RPMI8226 (cell line): ENCODE results near the gene ZNF445.
"Not testable (repeated sequence)": the region's sequence is repeated elsewhere in the genome, so short reads cannot be mapped to it uniquely, and the experiment has no call there.

Experiments used
- DNase-seq: peaks from one replicate; pipeline ENCODE4 v3.0.0-alpha.2; 2015

Gene ZNF445

DNA sequence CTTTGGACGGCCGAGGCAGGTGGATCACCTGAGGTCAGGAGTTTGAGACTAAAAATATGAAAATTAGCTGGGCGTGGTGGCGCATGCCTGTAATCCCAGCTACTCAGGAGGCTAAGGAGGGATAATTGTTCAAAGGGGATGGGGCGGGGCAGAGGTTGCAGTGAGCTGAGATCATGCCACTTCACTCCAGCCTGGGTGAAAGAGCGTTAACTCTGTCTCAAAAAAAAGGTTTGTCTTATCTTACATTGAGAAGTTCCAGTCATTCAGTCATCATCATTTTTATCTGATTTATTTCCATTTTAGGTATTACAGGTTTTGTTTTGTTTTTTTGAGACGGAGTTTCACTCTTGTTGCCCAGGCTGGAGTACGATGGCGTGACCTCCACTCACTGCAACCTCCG lies 2.6 kb downstream of the ZNF445 start:
- not testable (repeated sequence) for DNase-seq

GRCh38 chr3:44470430-44470829 lies 7.0 kb downstream of the ZNF445 start:
- DNase-seq, result no peak

- DNase-seq, result no peak
Observed at GRCh38 chr3:44469914-44470313, 7.6 kb downstream of the ZNF445 start.

GRCh38 chr3:44468572-44469520 lies 8.6 kb downstream of the ZNF445 start:
- no peak for DNase-seq

GRCh38 chr3:44468099-44468537 lies 9.4 kb downstream of the ZNF445 start:
- DNase-seq, result not testable (repeated sequence)

DNA sequence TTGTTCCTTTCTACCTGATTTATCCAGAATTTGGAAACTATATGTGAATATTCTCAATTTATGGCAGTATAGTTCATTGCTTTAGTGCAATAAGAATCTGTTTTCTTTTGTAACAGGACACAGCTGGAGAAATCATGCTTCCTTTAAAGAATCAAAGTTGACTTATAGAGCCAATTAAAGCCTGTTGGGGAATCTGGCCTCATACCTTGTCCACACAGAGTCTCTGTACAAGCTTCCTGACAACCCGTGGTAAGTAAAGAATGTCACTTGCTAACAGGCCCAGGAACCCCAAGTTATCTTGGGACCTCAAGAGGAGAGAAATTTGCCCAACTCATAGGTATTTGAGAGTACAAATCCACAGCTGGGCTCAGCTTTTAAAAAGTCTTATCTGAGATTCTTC lies 10.2 kb downstream of the ZNF445 start:
- DNase-seq, result no peak

DNA sequence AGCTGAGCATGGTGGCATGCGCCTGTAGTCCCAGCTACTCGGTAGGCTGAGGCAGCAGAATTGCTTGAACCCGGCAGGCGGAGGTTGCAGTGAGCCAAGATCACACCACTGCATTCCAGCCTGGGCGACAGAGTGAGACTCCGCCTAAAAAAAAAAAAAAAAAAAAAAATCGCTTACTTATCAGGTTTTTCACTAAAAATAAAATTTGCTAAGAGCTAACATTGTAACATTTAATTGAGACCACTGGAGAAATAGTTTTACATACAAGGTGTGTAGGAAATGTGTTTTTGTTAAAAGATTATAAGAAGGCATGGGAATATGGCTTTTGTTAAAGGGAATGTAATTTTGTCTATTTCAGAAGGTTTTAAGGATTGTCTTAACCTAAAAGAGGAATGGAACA lies 12.6 kb downstream of the ZNF445 start:
- DNase-seq, result not testable (repeated sequence)

DNA sequence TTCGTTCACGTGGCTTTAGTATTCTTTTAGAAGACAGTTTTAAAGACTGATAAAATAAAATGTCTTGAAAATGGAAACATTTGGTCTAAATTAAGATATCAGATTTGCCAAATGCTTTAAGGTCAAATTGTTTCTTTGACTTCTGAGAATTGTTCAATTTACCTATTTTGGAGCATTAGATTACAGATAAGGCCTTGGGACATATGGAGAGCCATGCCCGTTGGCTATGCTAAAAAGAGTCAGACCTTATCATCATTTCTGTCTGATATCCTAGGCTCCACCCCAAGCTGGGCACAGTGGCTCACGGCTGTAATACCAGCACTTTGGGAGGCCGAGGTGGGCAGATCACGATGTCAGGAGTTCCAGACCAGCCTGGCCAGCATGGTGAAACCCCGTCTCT lies 13.0 kb downstream of the ZNF445 start:
- no peak for DNase-seq

GRCh38 chr3:44460050-44460449 lies 17.4 kb downstream of the ZNF445 start:
- not testable (repeated sequence) for DNase-seq

GRCh38 chr3:44455318-44455717 lies 22.2 kb downstream of the ZNF445 start:
- no peak for DNase-seq

- no peak for DNase-seq
Observed at GRCh38 chr3:44454258-44454657, 23.2 kb downstream of the ZNF445 start.

- no peak for DNase-seq
Observed at GRCh38 chr3:44451441-44451840, 26.0 kb downstream of the ZNF445 start.

- no peak for DNase-seq
Observed at GRCh38 chr3:44446929-44447328, 30.5 kb downstream of the ZNF445 start.

- no peak for DNase-seq
Observed at GRCh38 chr3:44445786-44446185, 31.7 kb downstream of the ZNF445 start.

GRCh38 chr3:44444896-44445691 lies 32.4 kb downstream of the ZNF445 start:
- DNase-seq, result no peak

DNA sequence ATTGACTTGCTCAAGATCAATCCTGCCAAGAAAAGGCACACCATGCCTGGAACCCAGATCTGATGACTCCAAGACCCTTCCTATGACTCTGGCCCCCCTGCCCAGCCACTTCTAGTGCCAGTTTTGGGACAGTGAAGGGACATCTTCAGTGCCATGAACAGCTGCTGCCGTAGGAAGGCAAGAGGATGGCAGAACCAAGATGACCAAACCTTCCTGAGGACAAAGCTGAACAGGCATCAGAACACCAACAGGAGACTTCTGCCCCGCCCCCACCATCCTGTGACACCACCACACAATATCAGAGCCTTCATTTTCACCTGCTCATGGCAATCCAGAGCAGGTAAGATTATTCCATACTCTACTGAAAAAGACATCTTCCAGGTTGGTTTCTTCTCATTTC lies 33.0 kb downstream of the ZNF445 start:
- DNase-seq, result no peak

- DNase-seq, result peak; percentile 74
Observed at GRCh38 chr3:44442596-44443309, 34.7 kb downstream of the ZNF445 start.

DNA sequence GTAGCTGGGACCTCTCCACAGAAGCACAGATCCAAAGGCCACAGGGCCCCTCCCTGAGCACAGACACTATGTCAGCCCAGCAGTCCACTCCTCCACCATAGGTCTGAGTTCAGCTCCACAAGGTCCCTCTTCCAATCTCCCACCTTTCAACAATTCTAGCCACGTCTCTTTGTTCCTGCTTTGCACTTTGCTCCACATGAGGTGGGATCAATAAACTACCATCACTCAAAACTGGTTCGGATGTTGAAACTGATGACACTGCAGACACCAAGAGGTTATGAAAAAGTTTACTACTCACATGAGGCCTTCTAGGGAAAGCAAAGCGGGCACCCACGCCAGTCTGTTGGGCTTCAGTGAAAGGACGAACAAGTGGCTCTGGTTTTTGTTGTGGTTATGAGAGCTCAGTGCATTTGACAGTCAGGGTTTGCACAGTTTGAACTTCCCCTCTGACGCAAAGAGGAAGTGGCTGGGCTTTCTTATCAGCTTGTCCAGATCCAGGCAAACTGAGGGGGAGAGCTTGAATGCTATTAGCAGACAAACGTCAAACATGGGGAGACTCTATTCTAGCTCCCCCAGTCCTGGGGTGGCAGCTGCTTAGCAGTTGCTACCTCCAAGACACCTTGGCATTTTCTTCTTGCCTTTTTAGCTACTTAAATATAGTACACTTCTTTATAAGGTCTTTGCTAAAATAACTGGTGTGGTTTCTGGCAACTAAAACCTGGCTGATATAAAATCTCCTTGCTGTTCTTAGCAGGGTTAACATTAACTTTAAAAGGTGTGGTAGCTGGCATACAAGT lies 37.8 kb downstream of the ZNF445 start:
- peak; percentile 80 for DNase-seq

DNA sequence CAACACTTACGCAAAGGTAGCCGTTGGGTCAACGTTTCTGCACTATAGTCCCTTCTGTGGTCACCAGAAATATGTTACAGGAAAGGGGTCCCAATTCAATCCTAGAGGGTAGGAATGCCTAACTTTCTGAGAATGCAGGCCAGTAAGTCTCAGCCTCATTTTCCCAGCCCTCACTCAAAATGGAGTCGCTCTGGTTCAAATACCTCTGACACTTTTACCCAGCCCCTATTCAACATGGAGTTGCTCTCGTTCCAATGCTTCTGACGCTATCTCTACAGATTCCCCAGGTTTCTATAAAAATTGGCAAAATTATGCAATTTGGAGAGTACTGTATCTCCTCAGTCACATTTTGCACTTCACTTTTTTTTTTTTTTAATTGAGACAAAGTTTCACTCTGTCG lies 39.7 kb downstream of the ZNF445 start:
- no peak for DNase-seq

GRCh38 chr3:44436181-44436580 lies 41.3 kb downstream of the ZNF445 start:
- DNase-seq, result no peak

DNA sequence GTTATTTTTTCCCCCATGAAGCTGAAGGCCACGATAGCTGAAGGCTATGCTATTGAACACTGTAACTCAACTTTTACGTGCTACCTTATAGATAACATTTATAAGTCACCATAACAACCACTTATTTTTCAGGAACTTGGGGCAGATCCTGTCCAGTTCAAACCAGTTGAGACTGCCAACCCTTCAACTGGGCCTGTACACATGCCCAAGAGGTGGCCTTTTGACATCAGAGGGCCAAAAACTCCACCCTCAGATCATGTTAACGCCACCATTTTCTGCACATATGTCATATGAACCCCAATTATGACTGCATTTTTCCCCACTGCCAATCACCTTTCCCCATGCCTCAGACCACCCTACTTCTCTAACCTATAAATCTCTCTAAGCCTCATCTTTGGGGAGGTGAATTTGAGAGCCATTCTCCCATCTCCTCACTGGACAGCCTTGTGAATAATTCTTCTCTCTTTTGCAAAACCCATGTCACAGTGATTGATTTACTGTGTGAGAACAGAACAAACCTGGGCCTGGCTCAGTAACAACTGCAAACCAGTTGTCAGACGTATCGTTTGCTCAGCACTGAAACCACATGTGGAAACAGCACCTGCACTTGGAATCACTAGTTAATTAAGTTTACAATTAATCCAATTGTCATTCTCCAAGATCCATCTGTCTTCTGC lies 42.5 kb downstream of the ZNF445 start:
- no peak for DNase-seq

- DNase-seq, result no peak
Observed at GRCh38 chr3:44430466-44430865, 47.0 kb downstream of the ZNF445 start.
